Ascending aorta (tissue), 2 donors: ENCODE data around the gene FAM222A. TPM values are rescaled to one million over a fixed set of nuclear protein-coding genes. Genes with fewer than 3 reads are reported as not detected.

Experiments
- DNase-seq, 2 donors: peaks; one replicate each; pipeline ENCODE4 v3.0.0-alpha.2; 2019; ENCODE audit warnings: low spot score in 2 of 2
- H3K27ac ChIP-seq, 2 donors: fragments of 200-600 bp; sonication (generic); one replicate each; pipeline ENCODE4 v1.5.1; 2016 to 2017; ENCODE audit warnings: mild to moderate bottlenecking in 1 of 2
- H3K27me3 ChIP-seq: fragments of 200-600 bp; sonication (generic); one replicate; pipeline ENCODE4 v1.5.1; 2017
- H3K36me3 ChIP-seq, 2 donors: fragments of 200-600 bp; sonication (generic); one replicate each; pipeline ENCODE4 v1.5.1; 2016
- H3K4me1 ChIP-seq, 2 donors: fragments of 200-600 bp; sonication (generic); one replicate each; pipeline ENCODE4 v1.5.1; 2016 to 2017; ENCODE audit warnings: mild to moderate bottlenecking in 1 of 2
- H3K4me3 ChIP-seq, 2 donors: fragments of 200-600 bp; sonication (generic); one replicate each; pipeline ENCODE4 v1.5.1; 2016 to 2017; ENCODE audit warnings: mild to moderate bottlenecking in 1 of 2
- H3K9me3 ChIP-seq, 2 donors: fragments of 200-600 bp; sonication (generic); one replicate each; pipeline ENCODE4 v1.5.1; 2016
- intact Hi-C: fragments of 100-400 bp; cut with DNase I; formaldehyde crosslinking; loops from one replicate; pipeline ENCODE4 v1.15.1; 2023
- total RNA-seq: library from RNA; depleted of rRNA; stranded (reverse); fragments of >200 nt; gene quantifications from one replicate; pipeline ENCODE4 v1.1.0, GENCODE V29; 2016
- TF ChIP-seq, protein P1 (sequence below), 3 experiments: fragments of 200-600 bp in 2 of 3; fragments of 450-650 bp in 1 of 3; sonication (generic) in 2 of 3; IDR thresholded peaks; one replicate each; pipeline ENCODE4 v1.5.1; 2016 to 2019; ENCODE audit warnings: antibody characterized with exemption in 3 of 3, mild to moderate bottlenecking in 1 of 3, moderate library complexity in 1 of 3

FAM222A gene
- total RNA-seq, 1 donor from 2014 or later, result 3.3 TPM

DNA sequence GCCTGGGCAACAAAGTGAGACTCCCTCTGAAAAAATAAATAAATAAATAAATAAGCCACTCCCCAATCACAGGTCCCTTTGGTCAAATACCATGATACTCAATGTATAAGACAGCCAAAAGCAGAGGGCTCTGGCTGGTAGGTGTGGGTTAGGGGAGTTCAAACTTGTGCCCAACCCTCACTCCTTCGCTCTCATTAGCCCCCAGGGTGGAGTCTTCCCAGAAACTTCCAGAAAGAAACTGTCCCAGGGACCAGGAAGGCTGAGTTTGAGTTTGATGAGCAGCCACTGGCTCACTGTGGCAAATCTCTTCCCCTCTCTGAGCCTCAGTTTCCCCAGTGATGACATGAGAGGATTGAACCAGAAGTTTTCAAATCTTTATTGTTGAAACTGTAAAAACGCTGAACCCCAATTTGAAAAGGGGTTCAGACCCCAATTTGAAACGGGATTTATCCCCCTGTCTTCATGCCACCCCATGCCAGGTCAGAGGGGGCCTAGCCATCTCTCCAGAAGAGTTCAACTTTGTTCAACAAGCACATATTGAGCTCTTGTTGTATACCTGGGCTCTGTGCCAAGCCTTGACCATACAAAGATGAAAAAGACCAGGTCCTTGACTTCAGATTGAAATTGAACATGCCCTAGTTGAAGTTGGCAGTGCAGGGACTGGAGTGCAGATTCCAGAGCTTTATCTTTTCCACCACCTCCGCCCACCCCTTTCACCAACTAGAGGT is 9.1 kb upstream of the FAM222A start:
- Histone ChIP-seq H3K27me3 (peaks cover 4% of the 10 kb centered on the region), H3K27ac (no peak overlapping the region), H3K36me3 (no peaks in the 10 kb centered on the region), H3K9me3 (no peaks in the 10 kb centered on the region), H3K4me3 (no peak overlapping the region), H3K4me1 (no peaks in the 10 kb centered on the region)
- DNase-seq, result no peak
- intact Hi-C loops, result no loop called here
- TF ChIP-seq, protein P1, sequence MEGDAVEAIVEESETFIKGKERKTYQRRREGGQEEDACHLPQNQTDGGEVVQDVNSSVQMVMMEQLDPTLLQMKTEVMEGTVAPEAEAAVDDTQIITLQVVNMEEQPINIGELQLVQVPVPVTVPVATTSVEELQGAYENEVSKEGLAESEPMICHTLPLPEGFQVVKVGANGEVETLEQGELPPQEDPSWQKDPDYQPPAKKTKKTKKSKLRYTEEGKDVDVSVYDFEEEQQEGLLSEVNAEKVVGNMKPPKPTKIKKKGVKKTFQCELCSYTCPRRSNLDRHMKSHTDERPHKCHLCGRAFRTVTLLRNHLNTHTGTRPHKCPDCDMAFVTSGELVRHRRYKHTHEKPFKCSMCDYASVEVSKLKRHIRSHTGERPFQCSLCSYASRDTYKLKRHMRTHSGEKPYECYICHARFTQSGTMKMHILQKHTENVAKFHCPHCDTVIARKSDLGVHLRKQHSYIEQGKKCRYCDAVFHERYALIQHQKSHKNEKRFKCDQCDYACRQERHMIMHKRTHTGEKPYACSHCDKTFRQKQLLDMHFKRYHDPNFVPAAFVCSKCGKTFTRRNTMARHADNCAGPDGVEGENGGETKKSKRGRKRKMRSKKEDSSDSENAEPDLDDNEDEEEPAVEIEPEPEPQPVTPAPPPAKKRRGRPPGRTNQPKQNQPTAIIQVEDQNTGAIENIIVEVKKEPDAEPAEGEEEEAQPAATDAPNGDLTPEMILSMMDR (IDR thresholded peaks at IDR 0.05), result no peak

DNA sequence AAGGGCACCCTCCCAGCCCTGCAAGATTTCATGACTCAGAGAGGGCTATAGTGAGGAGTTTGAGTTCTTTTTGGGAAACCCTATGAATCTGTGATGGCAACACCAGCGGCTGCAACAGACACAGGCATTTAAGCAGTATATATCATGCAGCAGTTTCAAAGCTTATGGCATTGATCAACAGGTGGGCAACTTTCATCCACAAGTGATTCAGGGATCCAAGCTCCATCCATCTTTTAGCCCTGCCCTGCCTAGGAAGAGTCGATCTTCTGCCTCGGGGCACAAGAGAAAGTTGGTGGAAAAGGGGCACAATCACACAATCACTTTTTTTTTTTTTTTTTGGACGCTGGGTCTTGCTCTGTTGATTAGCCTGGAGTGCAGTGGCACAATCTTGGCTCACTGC is 8.3 kb upstream of the FAM222A start:
- intact Hi-C loops, result no loop called here

GRCh38 chr12:109706398-109706746 is 7.3 kb upstream of the FAM222A start:
- DNase-seq, result no peak
- H3K27ac ChIP-seq, result no peak overlapping the region
- intact Hi-C loops, result no loop called here
- no peaks in the 10 kb centered on the region for H3K9me3 ChIP-seq
- TF ChIP-seq, protein P1 (IDR thresholded peaks at IDR 0.05), result no peak
- H3K27me3 ChIP-seq, result peaks cover 6% of the 10 kb centered on the region
- H3K4me3 ChIP-seq, result no peak overlapping the region
- no peaks in the 10 kb centered on the region for H3K4me1 ChIP-seq
- H3K36me3 ChIP-seq, result no peaks in the 10 kb centered on the region

More for the DNA sequence above, 8.3 kb upstream of the FAM222A start:
- Histone ChIP-seq H3K4me1 (no peaks in the 10 kb centered on the region), H3K9me3 (no peaks in the 10 kb centered on the region), H3K27ac (no peak overlapping the region), H3K4me3 (no peak overlapping the region), H3K27me3 (peaks cover 6% of the 10 kb centered on the region), H3K36me3 (no peaks in the 10 kb centered on the region)
- TF ChIP-seq, protein P1 (IDR thresholded peaks at IDR 0.05), result no peak
- no peak for DNase-seq

- H3K4me1 ChIP-seq, result no peaks in the 10 kb centered on the region
- intact Hi-C loops, result no loop called here
- no peak overlapping the region for H3K27ac ChIP-seq
- H3K27me3 ChIP-seq, result peaks cover 6% of the 10 kb centered on the region
- H3K36me3 ChIP-seq, result no peaks in the 10 kb centered on the region
- DNase-seq, result no peak
- TF ChIP-seq, protein P1 (IDR thresholded peaks at IDR 0.05), result no peak
- no peaks in the 10 kb centered on the region for H3K9me3 ChIP-seq
- no peak overlapping the region for H3K4me3 ChIP-seq
These were observed 6.7 kb upstream of the FAM222A start for GRCh38 chr12:109706747-109707469.

- intact Hi-C loops, result no loop called here
- peaks cover 6% of the 10 kb centered on the region for H3K27me3 ChIP-seq
These were observed 6.2 kb upstream of the FAM222A start for GRCh38 chr12:109707470-109707821.

More at GRCh38 chr12:109707470-109707821, 6.2 kb upstream of the FAM222A start:
- no peak for DNase-seq
- Histone ChIP-seq H3K36me3 (no peaks in the 10 kb centered on the region), H3K9me3 (no peaks in the 10 kb centered on the region), H3K4me3 (no peak overlapping the region), H3K27ac (no peak overlapping the region), H3K4me1 (no peaks in the 10 kb centered on the region)
- TF ChIP-seq, protein P1 (IDR thresholded peaks at IDR 0.05), result no peak
